GM04504 (cell line): ENCODE results near the gene FHL3.
"Not testable (repeated sequence)": the region's sequence is repeated elsewhere in the genome, so short reads cannot be mapped to it uniquely, and the experiment has no call there.

Experiments used
- DNase-seq: peaks from one replicate; pipeline ENCODE4 v3.0.0-alpha.2; 2012; ENCODE audit warnings: low read depth

Gene FHL3

DNA sequence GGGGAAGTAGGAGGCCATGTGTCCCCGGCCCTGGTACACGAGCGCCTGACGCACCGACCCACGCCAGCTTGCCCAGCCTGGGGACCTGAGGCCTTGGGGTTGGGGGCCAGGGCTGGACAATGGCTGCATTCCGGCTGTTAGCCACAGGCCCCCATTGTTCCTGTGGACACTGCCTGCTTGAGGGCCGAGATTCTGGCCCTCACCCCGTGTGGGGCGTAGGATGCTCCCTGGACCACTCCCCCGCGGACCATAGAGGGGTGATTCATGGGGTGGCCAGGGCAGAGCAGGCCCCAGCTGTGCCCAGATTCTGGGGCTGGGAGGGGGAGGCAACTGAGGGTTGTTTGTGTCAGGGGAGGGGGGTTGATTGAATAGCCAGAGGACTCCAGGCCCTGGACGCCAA lies 29.6 kb upstream of the FHL3 start:
- no peak for DNase-seq

DNA sequence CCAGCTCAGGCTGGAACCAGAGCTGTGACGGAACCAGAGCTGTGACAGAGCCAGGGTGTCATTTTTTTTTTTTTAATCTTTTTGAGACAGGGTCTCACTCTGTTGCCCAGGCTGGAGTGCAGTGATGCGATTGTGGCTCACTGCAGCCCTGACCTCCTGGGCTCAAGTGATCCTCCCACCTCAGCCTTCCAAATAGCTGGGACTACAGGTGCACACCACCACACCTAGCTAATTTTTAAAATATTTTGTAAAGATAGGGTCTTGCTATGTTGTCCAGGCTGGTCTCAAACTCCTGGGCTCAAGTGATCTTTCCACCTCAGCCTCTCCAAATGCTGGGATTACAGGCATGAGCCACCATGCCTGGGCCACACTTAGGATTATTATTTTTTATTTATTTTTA lies 27.7 kb upstream of the FHL3 start:
- not testable (repeated sequence) for DNase-seq

DNA sequence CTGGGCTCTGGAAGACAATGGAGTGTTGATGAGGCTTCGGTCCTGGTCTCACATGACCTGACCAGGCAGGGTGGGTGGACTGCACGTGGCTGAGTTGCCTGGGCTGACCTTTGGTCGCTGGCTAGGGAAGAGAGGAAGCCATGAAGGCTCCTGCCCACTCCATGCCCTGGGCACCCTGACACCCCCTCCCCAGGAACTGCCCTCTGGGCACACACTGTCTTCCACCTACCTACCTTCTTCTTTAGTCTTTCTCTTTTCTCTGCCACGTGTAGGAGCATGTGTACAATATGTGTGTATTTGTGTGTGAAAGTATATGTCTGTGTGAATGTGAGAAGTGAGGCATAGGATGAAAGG lies 26.2 kb upstream of the FHL3 start:
- no peak for DNase-seq

DNA sequence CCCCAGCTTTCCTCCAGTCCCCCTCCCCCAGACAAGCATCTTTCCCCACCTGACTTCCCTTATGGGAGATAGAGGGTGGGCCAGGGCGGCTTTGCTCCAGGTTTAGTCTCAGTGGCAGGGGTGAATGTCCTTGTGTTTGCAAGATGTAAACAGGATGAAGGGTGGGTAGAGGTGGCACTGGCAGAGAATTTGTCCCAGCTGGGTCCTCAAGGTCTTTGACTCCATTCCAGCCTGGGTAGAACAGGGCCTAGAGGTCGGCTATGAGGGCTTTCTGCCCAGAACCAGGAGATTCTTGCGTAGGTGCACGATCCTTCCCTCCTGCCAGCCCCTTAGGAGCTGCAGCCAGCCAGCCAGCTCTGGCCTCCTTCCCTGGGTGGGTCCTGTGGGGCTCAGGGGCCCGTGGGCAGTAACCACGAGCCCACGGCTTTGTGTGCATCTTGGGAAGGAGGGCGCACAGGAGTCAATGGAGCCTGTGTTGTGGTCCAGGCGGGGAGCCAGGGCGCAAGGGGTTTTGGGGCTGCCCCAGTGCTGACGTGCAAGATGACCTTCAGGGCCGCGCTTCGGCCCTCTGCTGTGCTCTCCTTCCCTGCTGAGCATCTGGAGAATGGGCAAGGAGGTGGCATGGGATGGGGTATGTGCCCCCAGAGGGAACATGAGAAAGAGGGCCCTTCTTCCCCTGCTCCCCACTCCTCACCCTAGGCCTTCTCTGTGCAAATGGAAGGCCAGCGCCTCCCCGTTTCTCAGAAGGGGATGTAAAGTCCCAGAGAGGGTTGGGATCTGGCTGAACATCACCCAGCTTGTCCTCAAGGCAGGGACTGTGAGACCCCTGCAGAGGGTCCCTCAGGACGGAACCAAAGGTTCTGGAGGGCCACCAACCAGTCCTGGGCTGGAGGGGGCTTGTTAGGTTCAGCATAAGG lies 25.5 kb upstream of the FHL3 start:
- no peak for DNase-seq

DNA sequence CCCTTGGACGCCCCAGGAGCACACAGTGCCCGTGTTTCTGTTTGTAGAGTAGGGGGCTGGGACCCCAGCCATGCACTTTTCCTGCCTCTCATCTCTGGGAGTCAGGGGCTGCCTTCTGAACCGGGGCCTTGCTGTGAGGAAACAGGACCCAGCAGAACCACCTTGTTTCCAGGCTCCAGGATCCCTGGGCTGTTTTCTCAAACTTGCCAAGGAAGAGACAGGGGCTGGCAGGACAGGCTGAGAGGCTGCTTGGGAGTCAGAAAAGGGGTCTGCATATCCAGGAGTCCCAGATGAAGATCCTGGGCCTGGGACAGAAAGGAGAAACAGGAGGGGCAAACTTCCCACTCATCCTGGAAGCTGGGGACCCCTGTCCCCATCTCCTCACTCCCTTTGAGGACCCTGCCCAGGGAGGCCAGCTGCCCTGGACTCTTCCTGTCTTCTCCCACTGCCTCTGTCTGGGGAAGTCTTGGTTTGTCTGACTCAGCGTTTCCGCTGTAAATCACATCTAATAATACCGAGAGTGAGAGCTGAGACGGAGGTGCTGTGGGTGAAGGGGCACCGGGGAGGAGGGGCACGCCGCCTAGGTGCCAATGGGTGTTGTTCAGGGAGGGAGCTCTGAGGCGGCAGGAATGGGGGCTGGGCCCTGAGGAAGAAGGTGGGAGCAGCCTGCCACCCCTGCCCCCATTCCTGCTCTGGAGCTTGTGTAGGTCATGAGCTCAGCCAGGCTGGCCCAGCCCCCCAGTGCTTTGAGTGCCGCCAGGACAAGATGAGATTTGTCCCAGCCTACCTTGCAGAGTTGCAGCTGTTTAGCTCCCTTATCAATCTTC lies 24.6 kb upstream of the FHL3 start:
- no peak for DNase-seq

DNA sequence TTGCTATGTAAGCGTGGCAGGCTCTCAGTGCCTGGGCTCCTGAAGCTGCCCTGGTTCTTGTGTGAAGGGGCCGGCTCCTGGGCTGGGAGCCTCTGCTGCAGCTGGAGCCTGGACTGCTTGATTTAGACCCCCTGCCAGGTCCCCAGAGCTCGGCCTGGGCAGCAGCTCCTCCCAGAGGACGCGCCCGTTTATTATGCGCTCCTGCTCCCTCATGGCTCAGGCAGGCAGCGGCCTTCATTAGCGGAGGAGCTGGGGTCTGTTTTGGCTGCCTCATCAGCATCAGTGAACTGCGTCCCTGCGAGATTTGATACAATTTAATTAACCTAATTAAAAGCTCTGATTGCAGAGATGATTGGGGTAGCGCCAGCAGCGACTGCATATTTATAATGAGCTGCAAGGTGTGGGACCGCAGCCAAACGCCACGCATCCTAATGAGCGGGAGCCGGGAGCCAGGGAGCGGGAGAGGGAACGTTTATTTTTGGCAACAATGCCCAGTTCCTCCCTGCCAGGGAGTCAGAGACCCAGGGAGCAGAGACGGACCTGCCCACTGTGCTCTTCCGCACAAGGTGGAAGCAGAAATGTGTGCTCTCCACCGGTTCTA lies 23.9 kb upstream of the FHL3 start:
- DNase-seq: no peak

DNA sequence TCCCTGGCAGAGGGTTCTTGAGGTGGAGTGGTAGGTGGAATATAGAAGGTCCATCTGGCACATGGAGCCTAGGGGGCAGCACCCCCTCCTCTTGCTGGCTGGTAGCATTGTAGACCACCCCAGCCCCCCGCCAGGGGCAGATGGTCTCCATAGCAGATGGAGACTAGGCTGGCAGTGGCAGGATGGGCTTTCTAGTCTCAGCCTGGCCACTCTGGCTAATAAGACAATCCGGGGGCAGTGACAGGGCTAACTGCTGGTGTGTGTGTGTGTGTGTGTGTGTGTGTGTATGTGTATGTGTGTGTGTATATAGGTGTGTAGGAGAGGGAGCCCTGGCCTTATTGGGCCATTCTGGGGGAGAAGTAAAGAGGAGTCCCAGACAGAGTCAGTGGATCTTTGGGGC lies 23.4 kb upstream of the FHL3 start:
- DNase-seq: no peak

DNA sequence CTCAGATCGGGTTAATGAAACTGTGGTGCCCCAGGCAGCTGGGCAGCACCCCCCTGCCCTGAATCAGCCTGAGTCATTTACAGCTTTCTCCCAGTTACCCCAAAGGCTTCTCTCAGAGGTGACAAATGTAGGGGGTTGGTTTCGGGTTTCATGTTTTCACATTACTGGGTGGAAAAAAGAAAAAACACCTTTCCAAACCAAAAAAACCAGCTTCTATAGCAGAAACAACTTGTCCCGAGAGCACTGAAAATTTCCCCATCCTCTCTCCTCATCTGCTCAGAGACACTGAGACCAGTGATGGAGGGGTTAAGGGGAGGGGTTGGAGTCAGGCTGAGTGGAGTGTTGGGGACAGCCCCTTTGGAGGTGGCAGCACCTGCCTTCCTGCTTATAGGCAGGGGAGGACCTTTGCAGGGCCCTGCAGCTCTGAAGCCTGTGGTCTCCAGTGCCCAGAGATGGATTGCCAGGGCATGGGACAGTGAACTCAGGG lies 22.8 kb upstream of the FHL3 start:
- DNase-seq: no peak

DNA sequence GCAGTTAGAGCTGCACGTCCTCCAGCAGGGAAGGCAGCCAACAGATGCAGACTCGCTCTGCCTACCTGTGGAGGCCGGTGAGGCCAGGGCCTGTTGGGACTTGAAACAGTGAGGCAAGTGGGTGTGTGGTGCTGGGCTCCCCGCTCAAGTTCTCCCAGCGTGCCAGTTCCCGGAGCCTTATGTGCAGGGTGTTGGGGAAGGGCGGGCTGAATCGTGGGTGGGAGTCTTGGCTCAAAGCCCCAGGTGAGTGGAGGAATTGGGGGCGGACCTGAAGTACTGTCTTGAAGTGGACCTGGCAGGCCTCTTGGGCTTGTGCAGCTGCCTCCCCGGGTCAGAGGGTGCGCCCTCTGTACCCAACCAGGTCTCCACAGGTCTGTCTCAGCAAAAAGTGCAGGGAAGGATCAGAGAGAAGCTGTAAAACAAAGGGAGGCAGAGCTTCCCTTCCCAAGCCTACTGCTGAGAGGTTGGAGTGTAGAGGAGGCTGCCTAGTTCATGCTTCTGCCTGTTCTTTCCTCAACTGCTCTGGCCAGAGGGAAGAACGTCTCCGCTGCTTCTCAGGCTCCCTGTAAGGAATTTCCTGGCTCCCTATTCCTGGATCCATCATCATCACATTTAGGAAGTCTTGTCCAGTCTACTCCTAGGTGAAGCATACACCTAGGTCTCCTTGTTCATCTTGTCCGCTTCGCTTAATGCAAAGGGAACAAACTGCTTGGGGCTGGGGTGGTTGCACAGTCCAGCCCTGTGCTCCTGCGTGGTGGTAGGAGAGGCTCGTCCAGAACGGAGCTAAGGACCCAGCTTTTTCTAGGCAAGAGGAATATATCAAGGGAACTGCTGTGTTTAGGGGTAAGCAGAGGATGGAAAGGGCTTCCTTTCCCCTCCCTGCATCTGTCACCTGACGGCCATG lies 22.1 kb upstream of the FHL3 start:
- no peak for DNase-seq

DNA sequence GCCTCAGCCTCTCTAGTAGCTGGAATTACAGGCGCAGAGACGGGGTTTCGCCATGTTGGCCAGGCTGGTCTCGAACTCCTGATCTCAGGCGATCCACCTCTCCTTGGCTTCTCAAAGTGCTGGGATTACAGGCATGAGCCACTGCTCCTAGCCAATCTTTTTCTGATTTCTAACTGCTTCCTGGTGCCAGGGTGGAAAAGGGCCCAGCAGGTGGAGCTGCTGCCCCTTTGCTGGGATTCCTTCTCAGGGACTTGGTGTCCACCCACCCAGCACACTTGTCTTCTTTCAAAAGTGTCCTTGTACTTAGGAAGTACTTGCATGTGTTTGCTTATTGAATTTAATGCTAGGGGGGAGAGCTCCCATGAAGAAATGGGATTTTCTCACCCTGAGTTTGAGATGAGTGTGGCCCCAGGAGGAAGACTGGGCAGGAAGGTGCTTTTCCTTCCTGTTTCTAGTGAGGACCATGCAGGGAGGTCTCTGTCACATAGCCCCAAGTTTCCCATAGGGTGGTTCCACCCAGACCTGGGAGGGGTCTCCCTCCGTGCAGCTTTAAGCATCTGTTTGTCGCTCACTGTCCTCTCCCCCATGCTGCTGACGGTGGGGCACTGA lies 21.4 kb upstream of the FHL3 start:
- DNase-seq: no peak

DNA sequence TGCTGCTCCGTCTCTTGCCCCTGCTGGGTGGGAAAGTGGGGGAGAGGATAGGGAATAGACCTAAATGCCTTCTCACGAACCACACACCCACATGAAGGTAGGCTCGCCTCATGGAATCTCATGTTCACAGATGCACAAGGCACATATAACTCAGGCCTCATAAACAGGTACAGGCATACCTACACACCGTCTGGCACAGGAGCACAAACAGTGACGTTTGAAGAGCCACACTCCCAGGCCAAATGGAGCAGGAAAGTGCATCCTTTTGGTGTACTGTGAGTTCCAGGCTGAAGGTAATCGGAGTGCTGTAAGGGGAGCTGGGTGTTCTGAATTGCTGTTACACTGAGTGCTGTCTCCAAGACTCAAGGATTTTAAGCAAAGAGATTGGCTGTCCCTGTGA lies 20.4 kb upstream of the FHL3 start:
- no peak for DNase-seq

DNA sequence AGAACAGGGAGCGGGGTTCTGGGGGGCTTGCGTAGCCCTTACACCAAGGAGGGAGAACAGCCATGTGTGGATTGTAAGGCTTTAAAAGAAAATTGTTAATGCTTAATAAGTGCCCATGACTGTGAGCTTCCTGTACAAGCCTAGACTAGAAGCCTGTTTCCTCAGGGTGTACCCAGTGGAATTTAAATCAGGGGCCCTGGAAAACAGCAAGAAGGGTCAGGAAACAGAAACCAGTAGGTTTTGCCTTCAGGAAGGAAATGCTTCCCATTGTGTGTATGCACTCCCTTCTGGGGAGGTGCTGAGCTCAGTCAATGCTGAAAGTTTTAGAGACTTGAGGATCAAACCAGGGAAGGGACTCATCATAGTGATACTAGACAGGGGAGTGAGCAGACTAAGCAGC lies 19.9 kb upstream of the FHL3 start:
- no peak for DNase-seq

DNA sequence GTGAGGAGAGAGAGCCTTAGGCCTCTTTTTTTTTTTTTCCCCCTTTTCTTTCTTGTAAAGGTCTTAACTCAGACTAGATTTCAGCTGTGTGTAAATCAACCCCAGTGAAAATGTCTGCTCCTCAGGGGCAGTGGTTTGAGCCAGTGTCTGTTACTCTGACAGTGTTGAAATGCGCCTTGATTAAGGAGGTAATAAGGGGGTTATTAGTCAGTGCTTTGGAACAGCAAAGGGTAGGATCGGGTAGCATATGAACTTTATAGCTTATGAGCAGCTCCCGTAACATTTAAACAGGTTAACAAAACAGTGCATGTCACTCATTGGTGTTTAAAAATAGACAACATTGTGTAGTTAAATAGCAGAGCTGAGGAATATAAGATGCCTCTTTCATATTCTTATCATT lies 17.5 kb upstream of the FHL3 start:
- DNase-seq: no peak

DNA sequence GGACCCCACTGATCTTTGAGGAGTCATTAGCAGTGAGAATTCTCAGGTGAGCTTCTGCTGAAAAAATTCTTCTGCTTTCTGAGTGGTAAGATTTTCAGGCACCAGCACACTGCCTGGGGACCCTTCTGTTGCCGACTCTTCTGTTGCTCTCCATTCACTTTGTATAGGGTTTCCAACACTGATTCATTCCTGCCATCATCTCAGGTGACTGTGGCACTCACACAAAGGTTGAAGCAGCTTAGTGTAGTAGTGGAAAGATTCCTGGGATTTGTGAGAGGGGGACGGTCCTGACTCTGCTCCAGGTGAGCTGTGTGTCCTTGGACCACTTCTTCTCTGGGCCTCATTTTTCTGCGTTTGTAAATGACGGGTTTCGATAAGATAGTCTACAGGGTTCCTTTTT lies 16.7 kb upstream of the FHL3 start:
- no peak for DNase-seq

DNA sequence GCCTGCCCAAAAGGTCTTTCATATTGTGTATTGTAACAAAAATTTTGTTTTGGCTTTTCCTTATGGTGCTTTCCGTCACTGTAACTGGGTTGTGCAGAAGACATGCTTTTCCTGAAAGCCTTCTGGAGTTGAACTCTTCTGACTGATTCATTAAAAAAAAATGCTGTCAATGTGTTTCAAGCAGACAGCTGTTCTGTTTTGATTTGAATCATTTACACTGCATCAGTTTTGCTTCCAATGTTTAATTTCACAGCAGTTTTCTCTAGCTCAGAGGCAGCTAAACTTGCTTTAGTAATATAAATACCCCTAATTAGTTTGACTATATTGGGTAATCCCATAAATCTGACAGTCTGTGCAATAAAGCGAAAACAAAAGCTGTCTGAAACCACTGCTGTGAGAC lies 15.1 kb upstream of the FHL3 start:
- DNase-seq: no peak

DNA sequence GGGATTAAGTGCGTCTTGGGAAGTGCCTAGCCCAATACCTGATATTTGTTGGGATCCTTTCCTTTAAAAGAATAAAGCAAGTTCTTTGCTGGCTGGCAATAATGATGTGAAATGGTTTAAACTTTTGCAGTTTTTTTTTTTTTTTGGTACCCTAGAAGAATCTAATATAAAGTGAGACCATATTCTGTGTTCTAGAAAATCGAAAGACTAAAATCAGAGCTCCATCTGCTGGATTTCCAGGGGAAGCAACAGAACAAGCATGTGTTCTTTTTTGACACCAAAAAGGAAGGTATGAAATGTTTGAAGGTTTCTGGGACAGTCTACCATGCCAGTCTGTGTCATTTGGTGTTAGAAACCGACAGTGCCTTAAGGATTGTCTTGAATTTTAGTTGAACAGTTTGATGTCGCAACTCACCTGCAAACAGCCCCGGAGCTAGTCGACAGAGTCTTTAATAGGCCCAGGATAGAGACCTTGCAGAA lies 13.6 kb upstream of the FHL3 start:
- no peak for DNase-seq

DNA sequence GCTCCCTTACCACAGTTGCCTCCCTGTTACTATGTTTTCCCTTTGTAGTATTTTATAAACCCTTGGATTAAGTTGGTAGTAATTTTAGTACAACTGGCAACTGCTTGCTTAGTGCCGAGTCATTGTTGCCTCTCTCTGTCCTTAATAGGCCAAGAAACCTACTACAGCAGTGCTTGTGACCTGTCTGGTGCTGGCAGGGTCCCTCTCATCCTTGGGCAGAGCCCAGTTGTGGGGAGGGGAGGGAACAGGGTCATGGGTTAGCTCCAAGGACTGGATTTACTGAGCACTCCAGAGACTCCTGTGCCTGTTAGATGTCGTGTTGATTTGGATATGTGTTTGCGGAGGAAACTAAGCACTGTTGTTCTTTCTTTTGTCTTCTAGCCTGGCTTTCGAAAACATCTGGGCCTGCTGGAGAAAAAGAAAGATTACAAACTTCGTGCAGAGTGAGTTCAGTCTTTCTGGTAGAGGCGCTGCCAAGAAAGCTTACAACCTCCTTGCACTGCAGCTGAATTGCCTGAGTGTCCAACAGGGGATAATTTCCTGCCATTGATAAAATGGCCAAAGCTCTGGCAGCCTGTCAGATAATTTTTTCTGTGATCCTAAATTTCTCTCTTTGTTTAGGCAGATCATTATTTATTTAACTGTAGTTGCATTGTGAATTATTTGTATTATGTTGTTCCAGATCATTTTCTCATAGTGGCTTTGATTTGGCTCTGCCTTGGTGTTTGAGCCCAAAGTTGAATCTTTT lies 10.8 kb upstream of the FHL3 start:
- DNase-seq: no peak

DNA sequence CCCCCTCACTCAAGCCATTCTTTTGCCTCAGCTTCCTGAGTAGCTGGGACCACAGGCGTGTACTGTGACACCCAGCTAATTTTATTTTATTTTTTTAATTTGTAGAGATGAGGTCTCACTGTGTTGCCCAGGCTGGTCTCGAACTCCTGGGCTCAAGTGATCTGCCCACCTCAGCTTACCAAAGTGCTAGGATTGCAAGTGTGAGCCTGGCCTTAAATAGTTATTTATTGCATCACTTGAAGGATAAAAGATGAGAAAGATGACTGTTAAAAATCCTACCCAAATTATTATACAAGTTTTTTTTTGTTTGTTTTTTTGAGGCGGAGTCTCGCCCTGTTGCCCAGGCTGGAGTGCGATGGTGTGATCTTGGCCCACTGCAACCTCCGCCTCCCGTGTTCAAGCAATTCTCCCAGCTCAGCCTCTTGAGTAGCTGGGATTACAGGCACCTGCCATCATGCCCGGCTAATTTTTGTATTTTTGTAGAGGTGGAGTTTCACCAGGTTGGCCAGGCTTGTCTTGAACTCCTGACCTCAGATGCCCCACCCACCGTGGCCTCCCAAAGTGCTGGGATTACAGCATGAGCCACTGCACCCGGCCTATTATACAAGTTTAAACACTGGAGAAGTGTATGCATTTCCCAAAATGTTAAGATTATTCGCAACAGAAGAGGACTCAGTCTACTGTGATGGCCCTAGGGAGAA lies 9.6 kb upstream of the FHL3 start:
- DNase-seq: no peak

DNA sequence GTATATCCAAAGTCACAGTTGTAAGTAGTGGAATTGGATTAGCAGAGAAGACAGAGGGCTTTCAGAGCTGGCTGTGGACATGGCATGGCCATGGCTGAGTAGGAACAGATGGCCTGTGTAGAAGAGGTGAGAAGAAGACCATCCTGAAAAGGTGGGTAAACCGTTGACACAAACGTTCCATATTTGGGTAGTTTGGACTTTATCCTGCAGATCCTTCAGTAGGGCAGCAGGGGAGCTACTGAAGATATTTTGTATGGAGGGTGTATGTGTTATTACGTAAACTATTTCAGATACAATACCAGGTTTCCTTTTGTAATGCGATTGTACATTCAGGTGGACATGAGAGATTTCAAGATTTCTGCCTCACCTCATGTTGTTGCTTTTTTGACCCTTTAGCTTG lies 8.9 kb upstream of the FHL3 start:
- DNase-seq: no peak

DNA sequence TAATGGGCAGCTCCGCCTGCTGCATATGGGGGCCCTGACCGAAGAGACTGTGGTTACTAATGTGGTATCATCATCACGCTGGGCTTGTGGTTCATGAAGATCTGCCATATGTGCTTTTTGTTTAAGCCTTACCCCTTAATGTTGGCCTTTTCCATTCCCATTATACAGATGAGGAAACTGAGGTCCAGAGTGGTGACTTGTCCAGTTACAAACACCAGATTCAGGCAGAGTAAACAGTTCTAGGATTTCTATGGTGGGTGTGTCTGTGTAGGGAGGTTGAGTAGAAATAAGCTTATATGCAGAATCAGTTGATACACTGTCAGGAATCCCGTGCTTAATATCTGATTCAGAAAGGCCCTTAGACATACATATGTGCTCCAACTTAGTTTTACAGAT lies 7.9 kb upstream of the FHL3 start:
- DNase-seq: no peak
